Fibroblast of pulmonary artery (primary cell): ENCODE results near the gene KCNJ10.
A peak's percentile ranks its signal among the peaks of the same experiment; 100 is the strongest.

ENCODE experiments used
- DNase-seq: peaks from one replicate; pipeline ENCODE4 v3.0.0-alpha.2; 2010; ENCODE audit warnings: low read depth
- H3K4me3 ChIP-seq: replicated peaks from 2 replicates; pipeline ENCODE4 v1.5.1; 2011; ENCODE audit warnings: low read depth, mild to moderate bottlenecking, control low read depth, low read length, moderate library complexity
- CTCF ChIP-seq: IDR thresholded peaks from 2 replicates; pipeline ENCODE4 v1.5.1; 2011; ENCODE audit warnings: mild to moderate bottlenecking, control low read depth, low read length, inconsistent platforms; ENCODE audit errors: missing control alignments

The KCNJ10 gene

GRCh38 chr1:160082926-160083325 lies 13.0 kb upstream of the KCNJ10 start:
- DNase-seq = no peak
- no peak for TF ChIP-seq CTCF
- H3K4me3 ChIP-seq = no peak overlapping the region

GRCh38 chr1:160082487-160082886 lies 12.5 kb upstream of the KCNJ10 start:
- no peak for TF ChIP-seq CTCF
- no peak overlapping the region for H3K4me3 ChIP-seq
- no peak for DNase-seq

GRCh38 chr1:160081261-160081936 lies 11.4 kb upstream of the KCNJ10 start, which contains the start of gene KCNJ9:
KCNJ9 (plus strand) TSS chr1:160081538; CDS start chr1:160084031, 2,493 bp downstream.
- no peak for TF ChIP-seq CTCF
- H3K4me3 ChIP-seq = no peak within 1 kb of the TSS

GRCh38 chr1:160080381-160081100 lies 10.6 kb upstream of the KCNJ10 start:
- no peak for TF ChIP-seq CTCF
- H3K4me3 ChIP-seq = no peak overlapping the region
- DNase-seq = no peak

More at GRCh38 chr1:160081261-160081936, 11.4 kb upstream of the KCNJ10 start, which contains the start of gene KCNJ9:
- no peak for DNase-seq

GRCh38 chr1:160079448-160079847 lies 9.5 kb upstream of the KCNJ10 start:
- H3K4me3 ChIP-seq = no peak overlapping the region
- DNase-seq = no peak
- TF ChIP-seq CTCF = no peak

- no peak overlapping the region for H3K4me3 ChIP-seq
- peak; percentile 80 for TF ChIP-seq CTCF
- DNase-seq = peak; percentile 27
These were observed 8.7 kb upstream of the KCNJ10 start for GRCh38 chr1:160078512-160079195.
